Lower leg skin (tissue), 3 donors: ENCODE results near the gene GATAD2B.

Experiments used
- CTCF ChIP-seq, 3 donors: fragments of 450-650 bp; IDR thresholded peaks; one replicate each; pipeline ENCODE4 v1.5.1; 2016; ENCODE audit warnings: antibody characterized with exemption in 3 of 3, mild to moderate bottlenecking in 3 of 3, moderate library complexity in 2 of 3
- POLR2A ChIP-seq, 2 donors: fragments of 450-650 bp; IDR thresholded peaks; one replicate each; pipeline ENCODE4 v1.6.1; 2016 to 2017; ENCODE audit warnings: antibody characterized with exemption in 2 of 2, mild to moderate bottlenecking in 1 of 2, moderate library complexity in 1 of 2

GRCh38 chr1:153929426-153929825, 6.7 kb upstream of the GATAD2B start:
- TF ChIP-seq CTCF (IDR thresholded peaks at IDR 0.05) (no peak), POLR2A (IDR thresholded peaks at IDR 0.05) (no peak)
